ENCODE results near the gene ZBTB42.

Gene ZBTB42

DNA sequence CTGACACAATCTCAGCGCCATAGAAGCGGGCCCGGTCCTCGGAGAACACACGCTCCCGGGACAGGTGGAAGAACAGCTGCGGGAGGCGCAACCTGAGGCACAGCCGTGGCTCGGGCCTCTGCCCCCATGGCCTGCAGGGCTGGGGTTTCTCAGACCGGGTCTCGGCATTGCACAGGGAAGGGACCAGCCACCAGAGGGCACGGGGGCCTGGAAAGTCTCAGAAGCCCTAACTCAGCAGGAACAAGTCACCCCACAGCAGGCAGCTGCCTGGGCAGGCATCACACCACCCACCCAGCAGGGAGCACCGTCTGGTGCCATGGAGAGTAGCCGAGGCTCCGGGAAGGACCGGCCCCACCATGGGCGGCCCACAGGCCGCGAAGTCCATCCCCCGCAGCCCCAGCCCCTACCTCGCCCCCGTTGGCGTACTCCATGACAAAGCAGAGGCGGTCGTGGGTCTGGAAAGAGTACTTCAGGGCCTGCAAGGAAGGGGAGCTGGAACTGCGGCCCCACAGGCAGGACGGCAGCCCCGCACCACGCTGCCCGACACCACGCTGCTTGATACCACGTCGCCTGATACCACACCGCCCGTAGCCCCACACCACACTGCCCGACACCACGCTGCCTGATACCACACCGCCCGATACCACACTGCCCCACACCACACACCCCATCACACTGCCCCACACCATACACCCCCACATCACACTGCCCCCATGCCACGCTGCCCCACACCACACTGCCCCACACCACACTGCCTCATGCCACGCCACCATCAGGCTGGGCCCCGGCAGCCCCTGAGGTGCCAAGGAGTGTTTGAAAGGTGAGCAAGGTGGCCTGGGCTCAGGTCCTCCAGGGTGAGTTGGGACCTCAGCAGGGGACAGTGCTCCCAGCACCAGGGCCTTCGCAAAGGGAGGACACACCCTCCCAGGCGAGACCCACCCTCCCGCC lies 27.1 kb upstream of the ZBTB42 start:
- no peak for TF ChIP-seq ZNF274 (IDR thresholded peaks at IDR 0.05; ENCODE audit: low read depth, low read length)
- H3K4me3 ChIP-seq (ENCODE audit: low read length): no peak overlapping the region

- TF ChIP-seq ZNF274 (IDR thresholded peaks at IDR 0.05; ENCODE audit: low read depth, low read length): no peak
- no peak overlapping the region for H3K4me3 ChIP-seq (ENCODE audit: low read length)
Measured at GRCh38 chr14:104774453-104775072, 26.3 kb upstream of the ZBTB42 start.

DNA sequence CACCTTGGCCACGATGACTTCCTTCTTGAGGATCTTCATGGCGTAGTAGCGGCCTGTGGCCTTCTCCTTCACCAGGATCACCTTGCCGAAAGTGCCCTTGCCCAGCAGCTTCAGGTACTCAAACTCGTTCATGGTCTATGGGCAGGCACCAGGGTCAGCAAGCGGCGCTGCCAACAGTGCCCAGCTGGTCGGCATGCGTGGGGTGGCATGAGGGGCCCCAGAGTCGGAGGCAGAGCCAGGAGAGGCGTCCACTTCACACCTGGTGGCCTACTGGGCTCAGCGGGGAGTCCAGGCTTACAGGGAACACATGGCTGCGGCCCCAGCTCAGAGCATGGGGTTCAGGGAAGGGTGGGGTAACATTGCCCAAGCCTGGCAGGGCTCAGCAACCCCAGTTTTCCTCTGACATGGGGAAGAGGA lies 25.8 kb upstream of the ZBTB42 start:
- no peak overlapping the region for H3K4me3 ChIP-seq (ENCODE audit: low read length)
- TF ChIP-seq ZNF274 (IDR thresholded peaks at IDR 0.05; ENCODE audit: low read depth, low read length): no peak

GRCh38 chr14:104776481-104776880 lies 24.4 kb upstream of the ZBTB42 start:
- no peak overlapping the region for H3K4me3 ChIP-seq (ENCODE audit: low read length)
- no peak for TF ChIP-seq ZNF274 (IDR thresholded peaks at IDR 0.05; ENCODE audit: low read depth, low read length)

- TF ChIP-seq ZNF274 (IDR thresholded peaks at IDR 0.05; ENCODE audit: low read depth, low read length): no peak
Measured at GRCh38 chr14:104776961-104777807, 23.7 kb upstream of the ZBTB42 start.

DNA sequence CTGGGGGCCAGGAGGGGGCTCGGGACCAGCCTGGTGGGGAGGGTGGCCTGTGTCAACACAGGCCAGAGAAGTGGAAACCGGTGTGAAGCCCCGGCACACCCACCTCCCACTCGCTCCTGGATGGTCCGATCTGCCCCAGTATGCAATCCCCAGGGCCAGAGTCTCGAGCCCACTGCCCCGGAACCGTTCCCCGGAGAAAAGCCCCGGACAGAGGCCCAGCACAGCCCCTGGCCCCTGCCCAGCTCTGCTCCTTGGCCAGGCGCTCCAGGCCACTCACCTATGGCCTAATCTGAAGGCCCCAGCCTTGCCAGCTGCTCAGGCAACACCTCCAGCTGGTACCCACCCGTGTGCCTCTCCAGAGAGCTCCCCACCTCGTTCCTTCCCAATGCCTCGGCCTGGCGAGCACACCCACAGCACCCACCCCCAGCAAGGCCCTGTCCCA lies 23.1 kb upstream of the ZBTB42 start:
- H3K4me3 ChIP-seq (ENCODE audit: low read length): no peak overlapping the region
- no peak for TF ChIP-seq ZNF274 (IDR thresholded peaks at IDR 0.05; ENCODE audit: low read depth, low read length)

More at GRCh38 chr14:104776961-104777807, 23.7 kb upstream of the ZBTB42 start:
- H3K4me3 ChIP-seq (ENCODE audit: low read length): no peak overlapping the region

DNA sequence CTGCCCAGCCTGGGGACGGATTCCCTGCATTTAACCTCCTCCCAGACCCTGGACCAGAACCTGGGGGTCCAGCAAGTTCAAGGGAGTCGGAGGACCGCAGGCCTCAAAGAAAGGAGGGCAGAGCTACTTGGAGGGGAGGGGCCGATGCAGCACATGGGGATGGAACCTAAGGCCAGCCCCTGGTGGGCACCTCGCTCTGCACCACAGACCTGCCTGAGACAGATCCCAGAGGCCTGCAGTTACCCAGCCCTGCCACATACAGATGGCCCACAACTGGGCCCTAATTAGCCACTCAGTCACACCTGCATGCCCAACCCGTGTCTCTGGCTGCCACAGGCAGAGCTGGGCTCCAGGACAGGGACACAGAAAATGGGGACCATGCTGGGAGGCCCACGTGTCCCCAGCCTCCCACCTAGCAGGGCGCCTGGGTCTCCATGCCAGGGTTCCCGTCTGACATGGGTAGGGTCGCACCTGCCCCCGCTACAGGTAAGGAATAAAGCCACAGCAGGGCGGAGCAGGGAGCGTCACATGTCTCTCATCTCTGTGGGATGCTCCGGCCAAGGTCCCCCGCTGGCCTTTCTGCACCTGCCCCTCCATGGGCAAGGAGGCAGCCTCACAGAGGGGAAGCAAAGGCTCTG lies 22.1 kb upstream of the ZBTB42 start:
- no peak overlapping the region for H3K4me3 ChIP-seq (ENCODE audit: low read length)
- no peak for TF ChIP-seq ZNF274 (IDR thresholded peaks at IDR 0.05; ENCODE audit: low read depth, low read length)

DNA sequence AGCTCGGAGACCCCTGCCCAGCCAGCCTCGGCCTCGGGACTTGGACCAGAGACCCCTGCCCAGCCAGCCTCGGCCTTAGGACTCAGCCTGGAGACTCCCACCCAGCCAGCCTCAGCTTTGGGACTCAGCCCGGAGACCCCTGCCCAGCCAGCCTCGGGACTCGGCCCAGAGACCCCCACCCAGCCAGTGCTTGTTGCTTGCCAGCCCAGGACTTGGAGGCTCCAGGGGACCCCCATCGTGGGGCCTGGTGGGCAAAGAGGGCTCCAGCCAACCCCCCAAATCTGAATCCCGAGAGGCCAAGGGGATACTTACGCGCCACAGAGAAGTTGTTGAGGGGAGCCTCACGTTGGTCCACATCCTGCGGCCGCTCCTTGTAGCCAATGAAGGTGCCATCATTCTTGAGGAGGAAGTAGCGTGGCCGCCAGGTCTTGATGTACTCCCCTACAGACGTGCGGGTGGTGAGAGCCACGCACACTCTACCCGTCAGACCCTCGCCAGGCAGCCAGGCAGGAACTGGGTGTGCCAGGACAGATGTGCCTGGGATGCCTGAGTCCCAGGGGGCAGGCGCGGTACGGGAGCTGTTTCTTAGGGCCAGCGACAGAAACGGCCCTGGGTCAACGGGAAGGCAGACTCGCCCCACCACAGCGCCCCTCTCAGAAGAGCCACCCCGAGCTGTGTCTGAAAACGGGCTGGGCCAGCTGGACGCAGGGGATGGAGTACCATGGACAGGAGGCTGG lies 21.0 kb upstream of the ZBTB42 start:
- TF ChIP-seq ZNF274 (IDR thresholded peaks at IDR 0.05; ENCODE audit: low read depth, low read length): no peak
- no peak overlapping the region for H3K4me3 ChIP-seq (ENCODE audit: low read length)

GRCh38 chr14:104780513-104781030 lies 20.3 kb upstream of the ZBTB42 start:
- no peak for TF ChIP-seq ZNF274 (IDR thresholded peaks at IDR 0.05; ENCODE audit: low read depth, low read length)
- H3K4me3 ChIP-seq (ENCODE audit: low read length): no peak overlapping the region

- no peak for TF ChIP-seq ZNF274 (IDR thresholded peaks at IDR 0.05; ENCODE audit: low read depth, low read length)
- H3K4me3 ChIP-seq (ENCODE audit: low read length): no peak overlapping the region
Measured at GRCh38 chr14:104781271-104782077, 19.4 kb upstream of the ZBTB42 start.

- no peak overlapping the region for H3K4me3 ChIP-seq (ENCODE audit: low read length)
- TF ChIP-seq ZNF274 (IDR thresholded peaks at IDR 0.05; ENCODE audit: low read depth, low read length): no peak
Measured at GRCh38 chr14:104782086-104782807, 18.7 kb upstream of the ZBTB42 start.

GRCh38 chr14:104782808-104783139 lies 18.1 kb upstream of the ZBTB42 start:
- H3K4me3 ChIP-seq (ENCODE audit: low read length): no peak overlapping the region
- TF ChIP-seq ZNF274 (IDR thresholded peaks at IDR 0.05; ENCODE audit: low read depth, low read length): no peak
